ENCODE results near the gene AGO3.
"Not testable (repeated sequence)": the region's sequence is repeated elsewhere in the genome, so short reads cannot be mapped to it uniquely, and the experiment has no call there.

AGO3 gene

DNA sequence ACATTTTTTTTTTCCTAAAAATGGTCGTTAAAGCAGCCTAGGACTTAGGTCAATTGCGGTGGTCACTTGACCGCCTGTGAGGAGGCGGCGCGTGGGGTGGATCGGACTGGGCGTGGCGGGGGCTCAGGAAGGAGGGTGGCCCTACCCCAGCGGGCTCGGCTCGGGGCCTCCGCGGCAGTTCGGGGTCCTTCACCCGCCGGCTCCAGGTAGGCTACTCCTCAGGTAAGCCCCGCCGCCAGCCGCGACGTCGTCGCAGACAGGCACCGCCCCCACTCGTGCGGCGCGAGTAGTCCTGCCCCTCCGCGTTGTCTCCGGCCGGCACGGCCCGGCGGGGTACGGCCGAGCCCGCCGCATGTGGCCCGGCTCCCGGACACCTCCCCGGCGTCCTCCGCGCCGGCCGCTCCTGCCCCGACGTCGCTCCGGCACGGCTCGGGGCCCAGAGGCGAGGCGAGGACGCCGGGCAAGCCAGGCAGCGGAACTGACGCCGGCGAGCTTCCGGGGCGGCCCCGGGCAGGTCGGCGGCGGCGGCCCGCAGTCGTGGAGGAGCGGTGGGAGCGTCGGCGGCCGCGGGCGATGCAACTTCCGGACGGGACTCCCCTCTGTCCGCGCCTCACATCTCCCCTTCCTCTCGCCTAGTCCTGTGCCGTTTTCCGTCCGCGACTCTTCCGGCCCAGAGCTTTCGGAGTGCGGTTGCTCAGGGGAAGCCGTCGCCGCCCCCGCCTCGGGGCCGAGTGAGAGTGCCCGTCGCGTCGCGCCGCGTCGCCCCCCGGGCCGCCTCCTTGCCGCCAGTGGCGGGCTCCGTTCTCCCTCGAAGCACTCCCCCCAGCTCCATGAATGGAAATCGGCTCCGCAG lies at the start of gene AGO3:
AGO3 (plus strand) TSS at position 513 of the 853 bp plus-strand sequence; CDS start at position 835, 322 bp downstream.
- peak; percentile 81 to 94 for DNase-seq (ENCODE audit: low spot score in 2 of 2)
- peak within 1 kb of the TSS; percentile 87 for H3K4me3 Mint-ChIP-seq
- H3K36me3 Mint-ChIP-seq: peaks cover 11% of the 10 kb centered on the region
- H3K9me3 Mint-ChIP-seq: no peaks in the 10 kb centered on the region
- peaks cover 24% of the 10 kb centered on the region for H3K4me1 Mint-ChIP-seq
- peak; percentile 95 for ATAC-seq
- peak within 1 kb of the TSS; percentile 96 for H3K27ac Mint-ChIP-seq

DNA sequence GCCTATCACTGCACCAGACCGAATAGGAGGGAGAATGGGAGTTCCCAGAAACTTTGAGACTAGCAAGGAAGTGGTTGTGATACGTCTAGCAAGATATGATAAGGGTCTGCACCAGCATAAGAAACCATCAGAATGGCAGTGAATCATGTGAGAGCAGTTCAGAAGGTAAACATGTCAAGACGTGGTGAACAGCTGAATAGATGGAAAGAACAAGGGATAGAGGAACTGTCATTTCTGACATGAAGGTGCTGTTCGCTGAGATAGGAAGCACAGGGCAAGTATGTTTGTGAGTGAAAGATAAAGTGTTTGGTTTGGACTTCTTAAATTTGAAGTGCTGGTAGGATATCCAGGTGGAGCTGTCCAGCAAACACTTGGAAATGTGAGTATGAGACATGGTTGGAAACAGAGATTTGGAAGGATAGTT lies 49.0 kb upstream of the AGO3 start:
- Mint-ChIP-seq H3K9me3 (no peaks in the 10 kb centered on the region), H3K27ac (peak overlapping the region; percentile 97), H3K4me1 (peaks cover 32% of the 10 kb centered on the region), H3K4me3 (peak overlapping the region; percentile 97), H3K36me3 (peaks cover 10% of the 10 kb centered on the region)
- ATAC-seq: no peak
- DNase-seq (ENCODE audit: low spot score in 2 of 2): no peak

DNA sequence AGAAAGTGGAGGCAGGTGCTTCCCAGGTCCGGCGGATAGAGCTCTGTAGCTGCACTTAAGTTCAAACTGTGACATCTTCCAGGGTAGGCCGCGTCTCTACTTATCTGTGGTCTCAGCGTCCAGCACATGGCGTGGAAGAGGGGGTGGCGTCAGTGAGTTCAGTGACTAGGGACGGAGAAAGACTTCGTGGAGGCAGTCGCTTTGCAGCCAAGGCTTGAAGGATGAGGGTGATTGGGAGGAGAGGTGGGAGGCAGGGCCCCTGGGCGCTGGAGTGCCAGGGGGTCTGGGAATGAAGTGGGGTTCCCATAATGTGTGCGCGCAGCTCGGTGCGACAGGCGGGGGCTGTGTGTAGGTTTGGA lies 48.3 kb upstream of the AGO3 start:
- ATAC-seq: no peak

GRCh38 chr1:35882945-35883634 lies 47.8 kb upstream of the AGO3 start, which contains the start of gene AGO1:
AGO1 (plus strand) TSS chr1:35883209; CDS start chr1:35883422, 213 bp downstream.
- no peaks in the 10 kb centered on the region for H3K9me3 Mint-ChIP-seq
- H3K4me1 Mint-ChIP-seq: peaks cover 43% of the 10 kb centered on the region
- ATAC-seq (peak; percentile 93), DNase-seq (ENCODE audit: low spot score in 2 of 2) (peak; percentile 99)
- H3K36me3 Mint-ChIP-seq: peaks cover 11% of the 10 kb centered on the region
- peak within 1 kb of the TSS; percentile 97 for H3K4me3 Mint-ChIP-seq
- peak within 1 kb of the TSS; percentile 97 for H3K27ac Mint-ChIP-seq

More for the DNA sequence above, 48.3 kb upstream of the AGO3 start:
- Mint-ChIP-seq H3K9me3 (no peaks in the 10 kb centered on the region), H3K36me3 (peaks cover 10% of the 10 kb centered on the region), H3K4me3 (peak overlapping the region; percentile 97), H3K4me1 (peaks cover 39% of the 10 kb centered on the region), H3K27ac (peak overlapping the region; percentile 97)
- DNase-seq (ENCODE audit: low spot score in 2 of 2): no peak

DNA sequence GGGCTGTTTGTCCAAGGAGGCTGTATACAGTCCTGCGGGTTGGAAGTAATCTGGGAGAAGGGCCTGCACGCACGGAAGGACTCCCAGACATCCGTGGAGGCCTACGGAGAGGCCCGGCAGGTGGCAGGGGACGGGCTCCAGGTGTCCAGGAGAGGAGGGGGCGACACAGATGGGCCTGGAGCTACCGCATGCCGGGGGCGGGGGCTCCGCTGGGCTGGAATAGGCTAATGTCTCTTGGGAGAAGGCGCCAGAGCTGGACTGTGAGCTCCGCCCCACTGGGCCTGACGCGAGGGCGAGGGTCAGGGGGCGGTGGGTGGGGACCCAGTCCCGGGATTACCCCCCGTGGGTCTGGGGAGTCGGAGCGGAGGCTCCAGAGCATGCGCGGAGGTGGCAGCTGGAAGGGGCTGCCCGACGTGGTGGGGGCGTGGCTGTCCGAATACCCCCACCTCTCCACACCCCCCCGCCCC lies 47.2 kb upstream of the AGO3 start:
- peak; percentile 1 for ATAC-seq

GRCh38 chr1:35884934-35885333 lies 46.0 kb upstream of the AGO3 start:
- peaks cover 49% of the 10 kb centered on the region for H3K4me1 Mint-ChIP-seq
- no peak overlapping the region for H3K27ac Mint-ChIP-seq
- H3K4me3 Mint-ChIP-seq: no peak overlapping the region
- H3K9me3 Mint-ChIP-seq: no peaks in the 10 kb centered on the region
- DNase-seq (ENCODE audit: low spot score in 2 of 2) (no peak), ATAC-seq (no peak)
- peaks cover 30% of the 10 kb centered on the region for H3K36me3 Mint-ChIP-seq

More for the DNA sequence above, 47.2 kb upstream of the AGO3 start:
- peaks cover 45% of the 10 kb centered on the region for H3K4me1 Mint-ChIP-seq
- H3K9me3 Mint-ChIP-seq: no peaks in the 10 kb centered on the region
- H3K36me3 Mint-ChIP-seq: peaks cover 17% of the 10 kb centered on the region
- DNase-seq (ENCODE audit: low spot score in 2 of 2): peak; percentile 15 to 71
- H3K27ac Mint-ChIP-seq: peak overlapping the region; percentile 97
- H3K4me3 Mint-ChIP-seq: peak overlapping the region; percentile 97

- Mint-ChIP-seq H3K4me1 (peaks cover 51% of the 10 kb centered on the region), H3K27ac (peak overlapping the region; percentile 17), H3K9me3 (no peaks in the 10 kb centered on the region), H3K4me3 (no peak overlapping the region), H3K36me3 (peaks cover 41% of the 10 kb centered on the region)
- no peak for DNase-seq (ENCODE audit: low spot score in 2 of 2)
- ATAC-seq: no peak
Measured at GRCh38 chr1:35885961-35886558, 44.8 kb upstream of the AGO3 start.

- no peak overlapping the region for H3K4me3 Mint-ChIP-seq
- H3K9me3 Mint-ChIP-seq: no peaks in the 10 kb centered on the region
- ATAC-seq (no peak), DNase-seq (ENCODE audit: low spot score in 2 of 2) (no peak)
- peaks cover 48% of the 10 kb centered on the region for H3K4me1 Mint-ChIP-seq
- peaks cover 48% of the 10 kb centered on the region for H3K36me3 Mint-ChIP-seq
- H3K27ac Mint-ChIP-seq: peak overlapping the region; percentile 17
Measured at GRCh38 chr1:35886577-35887431, 44.1 kb upstream of the AGO3 start.

- no peak overlapping the region for H3K4me3 Mint-ChIP-seq
- H3K36me3 Mint-ChIP-seq: peaks cover 54% of the 10 kb centered on the region
- DNase-seq (ENCODE audit: low spot score in 2 of 2) (no peak), ATAC-seq (no peak)
- peaks cover 41% of the 10 kb centered on the region for H3K4me1 Mint-ChIP-seq
- no peaks in the 10 kb centered on the region for H3K9me3 Mint-ChIP-seq
- peak overlapping the region; percentile 17 for H3K27ac Mint-ChIP-seq
Measured at GRCh38 chr1:35887508-35887907, 43.4 kb upstream of the AGO3 start.

- Mint-ChIP-seq H3K27ac (no peak overlapping the region), H3K9me3 (no peaks in the 10 kb centered on the region), H3K36me3 (peaks cover 55% of the 10 kb centered on the region), H3K4me3 (no peak overlapping the region), H3K4me1 (peaks cover 37% of the 10 kb centered on the region)
- DNase-seq (ENCODE audit: low spot score in 2 of 2) (no peak), ATAC-seq (no peak)
Measured at GRCh38 chr1:35888255-35888654, 42.6 kb upstream of the AGO3 start.

GRCh38 chr1:35888981-35889380 lies 41.9 kb upstream of the AGO3 start:
- not testable (repeated sequence) for DNase-seq (ENCODE audit: low spot score in 2 of 2); H3K4me3 Mint-ChIP-seq; H3K27ac Mint-ChIP-seq; H3K9me3 Mint-ChIP-seq; ATAC-seq
- Mint-ChIP-seq H3K4me1 (peaks cover 35% of the 10 kb centered on the region), H3K36me3 (peaks cover 60% of the 10 kb centered on the region)

DNA sequence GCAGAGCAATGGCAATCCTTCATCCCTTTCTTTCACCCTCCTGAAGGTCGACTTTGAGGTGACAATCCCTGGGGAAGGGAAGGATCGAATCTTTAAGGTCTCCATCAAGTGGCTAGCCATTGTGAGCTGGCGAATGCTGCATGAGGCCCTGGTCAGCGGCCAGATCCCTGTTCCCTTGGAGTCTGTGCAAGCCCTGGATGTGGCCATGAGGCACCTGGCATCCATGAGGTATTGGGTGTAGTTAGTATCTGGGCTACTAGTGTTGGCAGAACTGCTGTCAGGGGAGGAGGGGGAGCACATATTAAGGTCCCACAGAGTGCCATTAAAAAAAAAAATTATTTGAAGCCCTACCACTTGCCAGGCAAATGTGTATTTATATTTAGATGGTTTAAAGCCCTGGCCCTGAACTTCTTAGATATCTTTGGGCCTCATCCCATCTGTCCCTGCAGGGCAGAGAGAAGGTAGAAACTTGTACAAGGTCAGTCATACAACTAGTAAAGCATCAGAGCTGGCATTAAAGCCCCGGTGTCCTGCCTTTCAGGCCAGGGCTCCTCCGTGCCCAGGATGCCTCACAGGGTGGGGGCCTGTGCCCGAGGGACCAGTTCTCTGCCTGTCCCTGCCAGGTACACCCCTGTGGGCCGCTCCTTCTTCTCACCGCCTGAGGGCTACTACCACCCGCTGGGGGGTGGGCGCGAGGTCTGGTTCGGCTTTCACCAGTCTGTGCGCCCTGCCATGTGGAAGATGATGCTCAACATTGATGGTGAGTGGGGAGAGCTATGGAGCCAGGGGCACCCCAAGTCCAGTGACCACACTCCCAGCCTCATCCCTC lies 37.6 kb upstream of the AGO3 start:
- Mint-ChIP-seq H3K27ac (peak overlapping the region; percentile 56), H3K36me3 (peaks cover 93% of the 10 kb centered on the region), H3K9me3 (no peaks in the 10 kb centered on the region), H3K4me3 (no peak overlapping the region), H3K4me1 (peaks cover 15% of the 10 kb centered on the region)
- ATAC-seq (peak; percentile 11), DNase-seq (ENCODE audit: low spot score in 2 of 2) (no peak)

GRCh38 chr1:35894183-35894582 lies 36.7 kb upstream of the AGO3 start:
- ATAC-seq (peak; percentile 55), DNase-seq (ENCODE audit: low spot score in 2 of 2) (no peak)
- Mint-ChIP-seq H3K9me3 (no peaks in the 10 kb centered on the region), H3K27ac (peak overlapping the region; percentile 56), H3K4me3 (no peak overlapping the region), H3K36me3 (peaks cover 92% of the 10 kb centered on the region), H3K4me1 (peaks cover 9% of the 10 kb centered on the region)

DNA sequence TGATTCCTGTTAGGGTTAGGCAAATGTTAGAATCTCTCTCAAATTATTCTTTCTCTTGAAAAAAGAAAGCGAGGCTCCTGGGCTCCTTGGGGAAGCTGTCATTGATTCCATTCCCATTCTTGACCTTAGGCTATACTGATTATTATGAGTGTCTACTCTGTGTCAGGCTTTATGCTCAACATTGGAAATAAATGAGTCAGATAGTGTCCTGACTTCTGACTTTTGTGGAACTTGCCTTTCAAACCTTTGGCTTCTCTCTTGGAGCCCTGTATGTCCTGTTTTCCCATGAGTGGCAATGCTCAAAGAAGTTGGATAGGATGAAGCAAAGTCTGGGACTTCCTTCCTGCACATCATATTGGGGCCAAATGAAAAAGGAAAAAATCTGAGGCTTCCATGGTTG lies 36.2 kb upstream of the AGO3 start:
- peaks cover 92% of the 10 kb centered on the region for H3K36me3 Mint-ChIP-seq

More for the DNA sequence above, 36.2 kb upstream of the AGO3 start:
- H3K9me3 Mint-ChIP-seq: no peaks in the 10 kb centered on the region
- no peak overlapping the region for H3K4me3 Mint-ChIP-seq
- H3K4me1 Mint-ChIP-seq: peaks cover 9% of the 10 kb centered on the region
- ATAC-seq: no peak
- DNase-seq (ENCODE audit: low spot score in 2 of 2): no peak
- no peak overlapping the region for H3K27ac Mint-ChIP-seq

All from stimulated activated effector memory CD8-positive, alpha-beta T cell treated with anti-CD3 and anti-CD28 coated beads, Interleukin-12 subunit alpha, Interleukin-12 subunit beta, amount 100 ng/mL, for 72 hours (primary cell).